NOMO-1 treated with dmso at 0.1 percent for 144 hours (cell line): ENCODE data around the gene APOBEC2.
"Not testable (repeated sequence)": the region's sequence is repeated elsewhere in the genome, so short reads cannot be mapped to it uniquely, and the experiment has no call there.

ENCODE experiments used
- DNase-seq: peaks from one replicate; lab custom pipeline; 2025; ENCODE audit not compliant: unreplicated experiment; lab: John Stamatoyannopoulos, UW

APOBEC2 gene

GRCh38 chr6:41053041-41053440 lies at the start of gene APOBEC2:
Gene APOBEC2 (plus strand): TSS chr6:41053202. CDS start chr6:41053348, 146 bp downstream.
- DNase-seq = no peak

- peak; percentile 49 for DNase-seq
Observed at GRCh38 chr6:41006217-41006616, 46.8 kb upstream of the APOBEC2 start.

- DNase-seq = not testable (repeated sequence)
Observed at GRCh38 chr6:41006980-41007379, 46.0 kb upstream of the APOBEC2 start.

GRCh38 chr6:41008011-41008410 lies 45.0 kb upstream of the APOBEC2 start:
- DNase-seq = no peak

GRCh38 chr6:41009669-41010068 lies 43.3 kb upstream of the APOBEC2 start:
- DNase-seq = no peak

- DNase-seq = no peak
Observed at GRCh38 chr6:41011673-41012072, 41.3 kb upstream of the APOBEC2 start.

- DNase-seq = no peak
Observed at GRCh38 chr6:41013466-41014153, 39.4 kb upstream of the APOBEC2 start.

- no peak for DNase-seq
Observed at GRCh38 chr6:41014780-41015179, 38.2 kb upstream of the APOBEC2 start.

GRCh38 chr6:41015860-41016259 lies 37.1 kb upstream of the APOBEC2 start:
- DNase-seq = not testable (repeated sequence)

- no peak for DNase-seq
Observed at GRCh38 chr6:41017663-41018062, 35.3 kb upstream of the APOBEC2 start.

- DNase-seq = no peak
Observed at GRCh38 chr6:41021832-41022231, 31.2 kb upstream of the APOBEC2 start.

GRCh38 chr6:41022294-41022693 lies 30.7 kb upstream of the APOBEC2 start:
- no peak for DNase-seq

GRCh38 chr6:41023114-41023513 lies 29.9 kb upstream of the APOBEC2 start:
- no peak for DNase-seq

- DNase-seq = no peak
Observed at GRCh38 chr6:41025966-41026530, 27.0 kb upstream of the APOBEC2 start.

GRCh38 chr6:41027241-41027640 lies 25.8 kb upstream of the APOBEC2 start:
- DNase-seq = no peak

GRCh38 chr6:41027799-41028560 lies 25.0 kb upstream of the APOBEC2 start:
- DNase-seq = peak; percentile 72

GRCh38 chr6:41028561-41029412 lies 24.2 kb upstream of the APOBEC2 start:
- no peak for DNase-seq

GRCh38 chr6:41032830-41033229 lies 20.2 kb upstream of the APOBEC2 start:
- DNase-seq = no peak

- no peak for DNase-seq
Observed at GRCh38 chr6:41033776-41034175, 19.2 kb upstream of the APOBEC2 start.

GRCh38 chr6:41036186-41036585 lies 16.8 kb upstream of the APOBEC2 start:
- DNase-seq = no peak

GRCh38 chr6:41036601-41037000 lies 16.4 kb upstream of the APOBEC2 start:
- no peak for DNase-seq
